B cell (primary cell): ENCODE measurements around the gene CEL. TPM values are rescaled to one million over a fixed set of nuclear protein-coding genes. Genes with fewer than 3 reads are reported as not detected.
A peak's percentile ranks its signal among the peaks of the same experiment; 100 is the strongest.

ENCODE experiments used
- ATAC-seq: fragments of 200-7000 bp; cut with Tn5 transposase; one replicate; pipeline ENCODE4 v1.10.0; 2021; ENCODE audit warnings: low read depth, mild to moderate bottlenecking, moderate number of reproducible peaks, moderate library complexity
- CTCF ChIA-PET: fragments of 350-600 bp; sonication (Branson Sonifier 250); formaldehyde crosslinking; loops from one replicate; lab custom pipeline; 2021; ENCODE audit warnings: antibody characterized with exemption, inconsistent platforms; lab: Charles Lee
- POLR2A ChIA-PET: fragments of 350-600 bp; sonication (Branson Sonifier 250); formaldehyde crosslinking; loops from one replicate; lab custom pipeline; 2021; ENCODE audit warnings: antibody characterized with exemption; lab: Charles Lee
- DNase-seq: peaks from one replicate; pipeline ENCODE4 v3.0.0; 2013
- H2AFZ ChIP-seq: 2 replicates; pipeline ENCODE4 v1.6.1; 2012; ENCODE audit warnings: mild to moderate bottlenecking, low read depth, low read length; ENCODE audit not compliant: insufficient read depth, poor library complexity, severe bottlenecking
- H3K27ac ChIP-seq, 2 donors: 1 replicate in 1 of 2; 2 replicates in 1 of 2; pipeline ENCODE4 v1.5.1; 2012 to 2013; ENCODE audit warnings: low read length in 2 of 2, mild to moderate bottlenecking in 2 of 2, moderate library complexity in 1 of 2
- H3K27me3 ChIP-seq, 4 experiments: fragments of 200-600 bp in 1 of 4; sonication (generic) in 1 of 4; replicated peaks in 1 of 4; 1 replicate in 2 of 4; 2 replicates in 2 of 4; pipeline versions ENCODE4 v1.6.1 to v1.7.0; 2013 to 2016; ENCODE audit warnings: low read length in 3 of 4, mild to moderate bottlenecking in 2 of 4, mixed read lengths in 1 of 4, moderate library complexity in 1 of 4; ENCODE audit not compliant: insufficient read depth in 4 of 4, control insufficient read depth in 3 of 4; ENCODE audit errors: control extremely low read depth in 1 of 4
- H3K36me3 ChIP-seq, 2 experiments: replicated peaks in 1 of 2; 1 replicate in 1 of 2; 2 replicates in 1 of 2; pipeline versions ENCODE4 v1.6.1 to v1.7.1; 2013; ENCODE audit warnings: low read length in 1 of 2; ENCODE audit not compliant: insufficient read depth in 2 of 2, control insufficient read depth in 1 of 2; ENCODE audit errors: control extremely low read depth in 1 of 2, extremely low read depth in 1 of 2
- H3K4me1 ChIP-seq, 2 donors: fragments of 200-600 bp in 1 of 2; sonication (generic) in 1 of 2; 1 replicate in 1 of 2; 2 replicates in 1 of 2; pipeline versions ENCODE4 v1.5.1 to v1.6.1; 2013 to 2017; ENCODE audit warnings: low read length in 2 of 2; ENCODE audit not compliant: control insufficient read depth in 2 of 2, insufficient read depth in 2 of 2
- H3K4me2 ChIP-seq: replicated peaks from 2 replicates; pipeline ENCODE3; 2012; ENCODE audit warnings: mild to moderate bottlenecking, low read depth, low read length; ENCODE audit not compliant: poor library complexity, severe bottlenecking
- H3K4me3 ChIP-seq, 5 experiments: fragments of 200-600 bp in 1 of 5; sonication (generic) in 1 of 5; 1 replicate in 3 of 5; 2 replicates in 2 of 5; pipeline versions ENCODE4 v1.5.1 to v1.7.0; 2011 to 2016; ENCODE audit warnings: low read length in 4 of 5, mild to moderate bottlenecking in 4 of 5, low read depth in 2 of 5, control low read depth in 1 of 5, moderate library complexity in 1 of 5; ENCODE audit not compliant: insufficient read depth in 1 of 5; ENCODE audit errors: control extremely low read depth in 1 of 5, extremely low read depth in 1 of 5
- H3K79me2 ChIP-seq: fragments of 200-600 bp; sonication (generic); one replicate; pipeline ENCODE4 v1.6.0; 2016; ENCODE audit warnings: low read length; ENCODE audit not compliant: control insufficient read depth, insufficient read depth
- H3K9ac ChIP-seq: fragments of 200-600 bp; sonication (generic); 2 replicates; pipeline ENCODE4 v1.6.1; 2017; ENCODE audit warnings: mild to moderate bottlenecking, low read length, moderate library complexity
- H3K9me3 ChIP-seq, 3 donors: one replicate each; pipeline versions ENCODE4 v1.6.1 to v1.7.1; 2013; ENCODE audit warnings: low read length in 2 of 3; ENCODE audit not compliant: control insufficient read depth in 2 of 3, insufficient read depth in 1 of 3; ENCODE audit errors: control extremely low read depth in 1 of 3
- H4K20me1 ChIP-seq: 2 replicates; pipeline ENCODE4 v1.6.0; 2012; ENCODE audit warnings: mild to moderate bottlenecking, low read length; ENCODE audit not compliant: insufficient read depth, control insufficient read depth, poor library complexity, severe bottlenecking
- H3K27ac Mint-ChIP-seq: one replicate; pipeline ENCODE4 v1.8.0; 2021; ENCODE audit warnings: mixed read lengths
- H3K27me3 Mint-ChIP-seq: one replicate; pipeline ENCODE4 v1.8.0; 2021; ENCODE audit warnings: mixed read lengths
- H3K4me1 Mint-ChIP-seq: one replicate; pipeline ENCODE4 v1.8.0; 2021; ENCODE audit warnings: mixed read lengths
- H3K4me3 Mint-ChIP-seq: one replicate; pipeline ENCODE4 v1.8.0; 2021; ENCODE audit warnings: mixed read lengths
- H3K9me3 Mint-ChIP-seq: one replicate; pipeline ENCODE4 v1.8.0; 2022; ENCODE audit warnings: mixed read lengths; ENCODE audit not compliant: insufficient read depth
- CTCF ChIP-seq: fragments of 200-600 bp; IDR thresholded peaks from one replicate; pipeline ENCODE4 v1.8.0; 2022; ENCODE audit warnings: antibody characterized with exemption, mild to moderate bottlenecking
- EZH2 ChIP-seq: IDR thresholded peaks from 2 replicates; pipeline ENCODE4 v1.6.1; 2012; ENCODE audit warnings: borderline replicate concordance, low read depth, mild to moderate bottlenecking, moderate library complexity, low read length; ENCODE audit not compliant: insufficient read depth, poor library complexity, severe bottlenecking
- WGBS: methylation state at CpG from one replicate; pipeline ENCODE4 v1.1.5; 2013; ENCODE audit warnings: missing lambda C conversion rate; ENCODE audit not compliant: insufficient coverage; 5-methylcytosine and 5-hydroxymethylcytosine counted together
- intact Hi-C: fragments of 100-400 bp; cut with micrococcal nuclease; formaldehyde crosslinking; loops from one replicate; pipeline ENCODE4 v1.10.0; 2022
- polyA plus RNA-seq: library from polyadenylated mRNA; depleted of rRNA; stranded (reverse); fragments of >200 nt; gene quantifications from 2 replicates; pipeline ENCODE4 v1.2.3, GENCODE V29; 2012
- total RNA-seq, 2 donors: library from RNA; stranded (reverse); fragments of 120-200 nt in 1 of 2; gene quantifications; 1 replicate in 1 of 2; 2 replicates in 1 of 2; pipeline versions ENCODE4 v1.2.3 to v1.2.4, GENCODE V29; 2013 to 2022

CEL gene
- total and polyA plus RNA-seq, 2 donors (not counting 1 experiment from before 2014, with no cell fraction given): 0.51 to 0.57 TPM

- Histone ChIP-seq H3K36me3 (peaks cover 0 to 79% of the 10 kb centered on the region in 2 experiments), H3K27ac (no peak overlapping the region), H4K20me1 (no peaks in the 10 kb centered on the region), H3K9me3 (peaks cover 0 to 5% (median 0%) of the 10 kb centered on the region in 3 donors), H3K4me3 (no peak overlapping the region), H3K9ac (no peak overlapping the region), H3K4me2 (no peak overlapping the region), H3K79me2 (no peaks in the 10 kb centered on the region), H2AFZ (no peak overlapping the region), H3K4me1 (no peaks in the 10 kb centered on the region), H3K27me3 (no peaks in the 10 kb centered on the region)
- no peaks in the 10 kb centered on the region for H3K4me1 Mint-ChIP-seq
- H3K4me3 Mint-ChIP-seq: no peak overlapping the region
- peak; percentile 74 for DNase-seq
- TF ChIP-seq CTCF (peak; percentile 97), EZH2 (no peak)
- peak overlapping the region; percentile 21 for H3K27ac Mint-ChIP-seq
- no peaks in the 10 kb centered on the region for H3K27me3 Mint-ChIP-seq
- intact Hi-C loops: loop anchor here (1.0 kb wide), 4 partner anchors 18 to 77 kb away; partner anchors contain the start of gene RALGDS
- ATAC-seq: peak; percentile 89
- ChIA-PET POLR2A (interaction anchor here (0.9 to 1.1 kb wide), 2 partner anchors 41 to 44 kb away, joined by 4 to 5 read pairs; no protein-coding TSS in a partner anchor), CTCF (interaction anchor here (0.7 to 26.5 kb wide), 15 partner anchors 10 to 82 kb away, joined by 3 to 599 read pairs (median 5); partner anchors contain the start of gene RALGDS)
- 76% methylated on average over 13 of the region's 14 CpGs for WGBS
- H3K9me3 Mint-ChIP-seq: no peaks in the 10 kb centered on the region
Measured at GRCh38 chr9:133103183-133103986, 41.6 kb downstream of the CEL start.
